ENCODE data around the gene EXOSC1. TPM values are rescaled to one million over a fixed set of nuclear protein-coding genes. Genes with fewer than 3 reads are reported as not detected.

EXOSC1 gene
- total RNA-seq, 1 experiment from 2014 or later, result 47.1 TPM

DNA sequence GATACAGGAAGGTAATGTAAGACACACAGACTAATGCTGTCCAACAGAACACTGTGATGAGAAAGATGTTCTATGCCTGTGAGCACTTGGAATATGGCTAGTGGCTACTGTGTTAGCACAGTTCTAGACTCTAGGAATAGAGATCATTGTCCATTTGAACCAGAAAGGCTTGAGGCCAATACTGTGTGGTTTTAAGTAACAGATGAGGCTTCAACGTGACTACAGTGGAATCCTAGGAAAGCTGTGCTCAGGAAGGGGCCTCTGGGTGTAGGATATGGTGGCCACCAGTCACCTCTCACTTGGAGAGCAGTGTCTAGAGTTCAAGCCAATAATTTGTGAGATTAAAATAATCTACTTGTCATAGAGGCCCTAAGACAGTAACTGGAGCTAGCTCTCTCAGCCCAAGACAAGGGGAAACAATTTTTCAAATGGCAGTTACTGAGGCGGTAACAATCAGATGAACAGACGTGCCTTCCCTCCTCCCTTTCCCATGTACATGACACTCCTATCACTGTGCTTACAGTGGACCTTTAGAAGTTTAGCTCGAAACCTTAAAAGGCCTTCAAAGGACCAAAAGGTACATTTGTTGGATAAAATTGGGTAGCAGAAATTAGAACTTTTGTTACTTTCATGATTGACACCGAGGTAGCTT lies 10.4 kb upstream of the EXOSC1 start:
- DNase-seq, result no peak
- H4K20me1 ChIP-seq (ENCODE audit: insufficient read depth, low read depth, low read length), result no peaks in the 10 kb centered on the region
- H2AFZ ChIP-seq (ENCODE audit: low read length), result no peak overlapping the region
- H3K9me3 ChIP-seq (ENCODE audit: low read length), result no peaks in the 10 kb centered on the region
- no peaks in the 10 kb centered on the region for H3K27me3 ChIP-seq (ENCODE audit: low read length)
- no peaks in the 10 kb centered on the region for H3K79me2 ChIP-seq (ENCODE audit: low read length)
- H3K27ac ChIP-seq (ENCODE audit: low read length), result no peak overlapping the region
- H3K36me3 ChIP-seq (ENCODE audit: insufficient read depth, low read length), result peaks cover 5% of the 10 kb centered on the region; the same call in 1 of the 2 replicates
- H3K4me3 ChIP-seq (ENCODE audit: low read length), result no peak overlapping the region
- H3K9ac ChIP-seq (ENCODE audit: low read length), result no peak overlapping the region
- no peaks in the 10 kb centered on the region for H3K9me2 ChIP-seq (replicated peaks; ENCODE audit: insufficient read depth, low read length)
- no peaks in the 10 kb centered on the region for H3K4me1 ChIP-seq (ENCODE audit: low read length)
- no peak overlapping the region for H3K4me2 ChIP-seq (ENCODE audit: low read depth, low read length, poor library complexity, severe bottlenecking)

DNA sequence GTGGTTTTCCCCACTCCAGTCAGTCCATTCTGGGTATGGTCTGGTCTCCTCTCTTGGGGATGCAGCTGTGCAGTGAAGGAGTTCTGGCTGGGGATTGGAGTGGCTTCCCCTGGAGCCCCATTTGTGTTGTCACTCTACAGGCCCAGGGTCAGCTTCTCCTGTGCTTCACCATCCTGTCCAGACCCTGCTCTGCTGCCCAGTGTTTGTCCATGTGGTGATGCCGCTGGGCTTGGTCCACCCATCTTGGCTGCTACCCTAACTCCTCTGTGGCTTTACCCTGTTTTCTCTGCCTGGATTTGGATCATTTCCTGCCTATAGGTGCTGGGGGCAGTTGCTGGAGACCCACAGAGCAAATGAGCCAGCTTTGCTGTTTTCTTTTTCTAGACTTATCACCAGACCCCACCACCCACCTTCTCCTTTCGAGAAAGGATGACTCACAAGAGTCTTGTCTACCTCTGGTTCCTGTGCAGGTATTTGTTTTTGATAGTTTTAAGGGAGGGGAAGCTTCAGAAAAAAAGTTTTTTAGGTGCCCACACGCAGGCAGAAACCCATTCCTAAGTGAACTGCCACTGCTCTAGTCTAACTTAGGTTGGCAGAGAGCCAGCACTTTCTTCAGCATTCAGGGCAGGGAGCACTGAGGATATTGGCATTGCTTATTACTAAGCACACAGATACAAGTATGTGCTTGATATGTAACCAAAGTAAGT lies 8.7 kb upstream of the EXOSC1 start:
- Histone ChIP-seq H3K4me3 (ENCODE audit: low read length) (no peak overlapping the region), H3K9me3 (ENCODE audit: low read length) (no peaks in the 10 kb centered on the region), H3K4me2 (ENCODE audit: low read depth, low read length, poor library complexity, severe bottlenecking) (no peak overlapping the region), H3K4me1 (ENCODE audit: low read length) (no peaks in the 10 kb centered on the region), H3K9ac (ENCODE audit: low read length) (no peak overlapping the region), H2AFZ (ENCODE audit: low read length) (no peak overlapping the region), H3K79me2 (ENCODE audit: low read length) (no peaks in the 10 kb centered on the region), H3K9me2 (replicated peaks; ENCODE audit: insufficient read depth, low read length) (no peaks in the 10 kb centered on the region), H3K36me3 (ENCODE audit: insufficient read depth, low read length) (peaks cover 5% of the 10 kb centered on the region; the same call in 1 of the 2 replicates), H3K27me3 (ENCODE audit: low read length) (no peaks in the 10 kb centered on the region), H4K20me1 (ENCODE audit: insufficient read depth, low read depth, low read length) (no peaks in the 10 kb centered on the region), H3K27ac (ENCODE audit: low read length) (no peak overlapping the region)
- no peak for DNase-seq

DNA sequence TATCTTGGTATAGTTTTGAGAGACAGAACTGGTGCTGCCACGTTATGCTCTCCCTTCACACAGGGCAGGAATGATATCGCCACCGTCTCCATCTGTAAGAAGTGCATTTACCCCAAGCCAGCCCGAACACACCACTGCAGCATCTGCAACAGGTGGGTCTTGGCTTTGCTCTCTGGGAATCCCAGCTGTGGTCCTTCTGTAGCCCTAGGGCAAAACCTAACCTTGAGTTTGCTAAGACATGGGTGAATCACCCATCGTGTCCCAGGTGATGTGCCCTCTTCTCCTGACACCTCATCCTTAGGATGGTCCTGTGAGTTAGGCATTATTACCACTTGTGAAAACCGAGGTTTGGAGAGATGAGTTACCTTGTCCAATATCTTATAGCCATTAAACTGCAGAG lies 6.5 kb upstream of the EXOSC1 start:
- Histone ChIP-seq H3K4me3 (ENCODE audit: low read length) (no peak overlapping the region), H4K20me1 (ENCODE audit: insufficient read depth, low read depth, low read length) (no peaks in the 10 kb centered on the region), H2AFZ (ENCODE audit: low read length) (no peak overlapping the region), H3K9ac (ENCODE audit: low read length) (no peak overlapping the region), H3K4me2 (ENCODE audit: low read depth, low read length, poor library complexity, severe bottlenecking) (no peak overlapping the region), H3K4me1 (ENCODE audit: low read length) (peaks cover 1% of the 10 kb centered on the region), H3K27me3 (ENCODE audit: low read length) (no peaks in the 10 kb centered on the region), H3K27ac (ENCODE audit: low read length) (no peak overlapping the region), H3K79me2 (ENCODE audit: low read length) (peaks cover 14% of the 10 kb centered on the region), H3K9me3 (ENCODE audit: low read length) (no peaks in the 10 kb centered on the region), H3K9me2 (replicated peaks; ENCODE audit: insufficient read depth, low read length) (no peaks in the 10 kb centered on the region), H3K36me3 (ENCODE audit: insufficient read depth, low read length) (no peaks in the 10 kb centered on the region)
- no peak for DNase-seq

DNA sequence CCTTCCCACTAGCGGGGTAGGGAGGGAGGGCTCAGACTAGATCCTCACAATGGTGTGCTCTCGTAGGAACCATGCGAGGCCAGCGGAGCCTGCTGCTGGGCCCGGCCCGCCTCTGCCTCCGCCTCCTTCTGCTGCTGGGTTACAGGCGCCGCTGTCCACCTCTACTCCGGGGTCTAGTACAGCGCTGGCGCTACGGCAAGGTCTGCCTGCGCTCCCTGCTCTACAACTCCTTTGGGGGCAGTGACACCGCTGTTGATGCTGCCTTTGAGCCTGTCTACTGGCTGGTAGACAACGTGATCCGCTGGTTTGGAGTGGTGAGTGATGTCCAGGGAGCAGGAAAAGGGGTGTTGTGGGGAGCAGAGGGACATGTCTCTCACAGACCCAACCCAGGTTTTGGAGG lies 5.8 kb upstream of the EXOSC1 start:
- H3K9ac ChIP-seq (ENCODE audit: low read length), result no peak overlapping the region
- H3K4me3 ChIP-seq (ENCODE audit: low read length), result no peak overlapping the region
- H3K36me3 ChIP-seq (ENCODE audit: insufficient read depth, low read length), result no peaks in the 10 kb centered on the region
- H4K20me1 ChIP-seq (ENCODE audit: insufficient read depth, low read depth, low read length), result no peaks in the 10 kb centered on the region
- no peaks in the 10 kb centered on the region for H3K9me2 ChIP-seq (replicated peaks; ENCODE audit: insufficient read depth, low read length)
- H3K79me2 ChIP-seq (ENCODE audit: low read length), result peaks cover 22% of the 10 kb centered on the region
- H3K27ac ChIP-seq (ENCODE audit: low read length), result no peak overlapping the region
- H3K4me1 ChIP-seq (ENCODE audit: low read length), result peaks cover 9% of the 10 kb centered on the region
- H2AFZ ChIP-seq (ENCODE audit: low read length), result no peak overlapping the region
- H3K4me2 ChIP-seq (ENCODE audit: low read depth, low read length, poor library complexity, severe bottlenecking), result no peak overlapping the region
- DNase-seq, result no peak
- no peaks in the 10 kb centered on the region for H3K27me3 ChIP-seq (ENCODE audit: low read length)
- H3K9me3 ChIP-seq (ENCODE audit: low read length), result no peaks in the 10 kb centered on the region

DNA sequence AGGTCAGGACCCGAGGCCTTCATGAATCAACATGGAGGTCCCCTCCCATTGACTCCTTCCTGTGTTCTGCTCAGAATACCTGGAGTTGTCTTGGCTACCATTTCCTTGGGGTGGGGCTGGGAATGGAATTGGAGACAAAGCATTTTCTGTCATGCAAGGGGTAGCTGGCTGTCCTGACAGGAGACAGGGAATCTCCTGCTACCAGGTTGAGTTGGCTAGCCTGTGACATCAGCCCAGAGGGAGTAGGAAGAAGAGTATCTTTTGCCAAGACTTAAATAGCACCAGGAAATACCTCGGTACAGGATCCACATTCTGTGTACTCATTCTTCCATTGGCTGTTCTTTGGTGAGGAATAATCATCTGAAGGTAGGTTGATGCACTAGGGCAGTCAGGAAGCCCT lies 5.0 kb upstream of the EXOSC1 start:
- Histone ChIP-seq H3K4me3 (ENCODE audit: low read length) (no peak overlapping the region), H2AFZ (ENCODE audit: low read length) (no peak overlapping the region), H4K20me1 (ENCODE audit: insufficient read depth, low read depth, low read length) (no peaks in the 10 kb centered on the region), H3K36me3 (ENCODE audit: insufficient read depth, low read length) (no peaks in the 10 kb centered on the region), H3K27ac (ENCODE audit: low read length) (no peak overlapping the region), H3K4me2 (ENCODE audit: low read depth, low read length, poor library complexity, severe bottlenecking) (no peak overlapping the region), H3K9me3 (ENCODE audit: low read length) (no peaks in the 10 kb centered on the region), H3K79me2 (ENCODE audit: low read length) (peaks cover 25% of the 10 kb centered on the region), H3K9ac (ENCODE audit: low read length) (no peak overlapping the region), H3K4me1 (ENCODE audit: low read length) (peaks cover 9% of the 10 kb centered on the region), H3K9me2 (replicated peaks; ENCODE audit: insufficient read depth, low read length) (no peaks in the 10 kb centered on the region), H3K27me3 (ENCODE audit: low read length) (no peaks in the 10 kb centered on the region)
- no peak for DNase-seq

DNA sequence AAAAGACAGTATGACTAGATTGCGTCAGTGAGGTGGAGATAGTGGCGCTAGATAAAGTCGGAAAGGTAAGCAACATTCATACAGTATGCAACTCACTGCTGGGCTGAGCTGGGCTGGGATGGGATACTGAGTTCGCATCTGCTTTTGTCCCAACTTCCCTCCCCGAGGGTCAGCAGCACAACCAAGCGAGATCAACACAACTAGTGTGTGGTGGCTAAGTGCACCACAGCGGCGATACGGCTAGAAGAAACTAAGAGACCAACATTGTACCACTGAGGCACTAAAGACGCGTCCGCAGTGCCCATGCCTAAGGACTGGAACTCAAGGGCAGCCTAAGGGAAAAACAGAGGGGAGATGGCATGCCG lies 467 bp downstream of the EXOSC1 start:
- no peaks in the 10 kb centered on the region for H4K20me1 ChIP-seq (ENCODE audit: insufficient read depth, low read depth, low read length)
- DNase-seq, result no peak
- H3K27ac ChIP-seq (ENCODE audit: low read length), result no peak overlapping the region
- H3K4me2 ChIP-seq (ENCODE audit: low read depth, low read length, poor library complexity, severe bottlenecking), result peak overlapping the region; percentile 87
- H3K9ac ChIP-seq (ENCODE audit: low read length), result peak overlapping the region; percentile 84
- H3K79me2 ChIP-seq (ENCODE audit: low read length), result peaks cover 51% of the 10 kb centered on the region
- peak overlapping the region; percentile 74 for H3K4me3 ChIP-seq (ENCODE audit: low read length)
- no peaks in the 10 kb centered on the region for H3K36me3 ChIP-seq (ENCODE audit: insufficient read depth, low read length)
- H2AFZ ChIP-seq (ENCODE audit: low read length), result peak overlapping the region; percentile 81; the same call in 1 of the 2 replicates
- no peaks in the 10 kb centered on the region for H3K27me3 ChIP-seq (ENCODE audit: low read length)
- H3K4me1 ChIP-seq (ENCODE audit: low read length), result peaks cover 19% of the 10 kb centered on the region
- H3K9me2 ChIP-seq (replicated peaks; ENCODE audit: insufficient read depth, low read length), result no peaks in the 10 kb centered on the region
- H3K9me3 ChIP-seq (ENCODE audit: low read length), result no peaks in the 10 kb centered on the region

DNA sequence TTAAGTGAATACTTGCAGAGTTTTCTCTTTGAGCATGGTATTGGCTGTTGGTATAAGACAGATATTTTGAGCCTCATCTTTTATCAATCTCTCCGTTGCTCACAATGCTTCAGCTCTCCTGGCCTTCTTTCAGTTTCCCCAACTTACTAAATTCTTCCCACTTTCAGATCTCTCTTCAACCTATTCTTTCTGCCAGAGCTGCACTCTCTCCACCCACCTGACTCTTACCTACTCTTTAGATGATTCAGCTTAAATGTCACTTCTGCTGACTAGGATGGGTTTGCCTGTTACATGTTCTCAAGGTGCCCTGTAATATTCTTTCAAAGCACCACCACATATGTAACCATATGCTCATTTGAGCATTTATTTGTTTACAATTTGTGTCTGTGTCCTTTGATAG lies 1.6 kb downstream of the EXOSC1 start:
- Histone ChIP-seq H3K79me2 (ENCODE audit: low read length) (peaks cover 50% of the 10 kb centered on the region), H3K4me3 (ENCODE audit: low read length) (peak overlapping the region; percentile 74), H3K27ac (ENCODE audit: low read length) (no peak overlapping the region), H3K27me3 (ENCODE audit: low read length) (no peaks in the 10 kb centered on the region), H3K9ac (ENCODE audit: low read length) (peak overlapping the region; percentile 84), H3K9me2 (replicated peaks; ENCODE audit: insufficient read depth, low read length) (no peaks in the 10 kb centered on the region), H3K36me3 (ENCODE audit: insufficient read depth, low read length) (no peaks in the 10 kb centered on the region), H3K9me3 (ENCODE audit: low read length) (no peaks in the 10 kb centered on the region), H4K20me1 (ENCODE audit: insufficient read depth, low read depth, low read length) (no peaks in the 10 kb centered on the region), H2AFZ (ENCODE audit: low read length) (no peak overlapping the region), H3K4me2 (ENCODE audit: low read depth, low read length, poor library complexity, severe bottlenecking) (peak overlapping the region; percentile 87), H3K4me1 (ENCODE audit: low read length) (peaks cover 19% of the 10 kb centered on the region)
- peak; percentile 23 for DNase-seq

DNA sequence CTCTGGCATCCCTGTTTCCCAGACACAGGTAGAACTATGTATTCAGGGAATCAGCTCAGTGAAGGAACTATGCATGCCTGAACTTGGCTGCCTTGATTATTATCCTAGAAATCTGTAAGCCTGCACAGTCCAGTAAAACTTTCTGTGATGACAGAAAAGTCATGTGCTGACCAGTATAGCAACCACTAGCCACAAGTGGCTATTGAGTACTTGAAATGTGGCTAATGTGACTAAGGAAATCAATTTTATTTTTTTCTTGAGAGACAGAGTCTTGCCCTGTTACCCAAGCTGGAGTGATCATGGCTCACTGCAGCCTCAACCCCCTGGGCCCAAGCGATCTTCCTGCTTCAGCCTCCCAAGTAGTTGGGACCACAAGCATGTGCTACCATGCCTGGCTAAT lies 3.5 kb downstream of the EXOSC1 start:
- Histone ChIP-seq H3K79me2 (ENCODE audit: low read length) (peaks cover 36% of the 10 kb centered on the region), H3K27me3 (ENCODE audit: low read length) (no peaks in the 10 kb centered on the region), H3K9me2 (replicated peaks; ENCODE audit: insufficient read depth, low read length) (no peaks in the 10 kb centered on the region), H3K9me3 (ENCODE audit: low read length) (no peaks in the 10 kb centered on the region), H2AFZ (ENCODE audit: low read length) (no peak overlapping the region), H3K9ac (ENCODE audit: low read length) (no peak overlapping the region), H3K4me2 (ENCODE audit: low read depth, low read length, poor library complexity, severe bottlenecking) (no peak overlapping the region), H3K4me1 (ENCODE audit: low read length) (peaks cover 17% of the 10 kb centered on the region), H3K36me3 (ENCODE audit: insufficient read depth, low read length) (no peaks in the 10 kb centered on the region), H3K4me3 (ENCODE audit: low read length) (no peak overlapping the region), H4K20me1 (ENCODE audit: insufficient read depth, low read depth, low read length) (no peaks in the 10 kb centered on the region), H3K27ac (ENCODE audit: low read length) (no peak overlapping the region)
- DNase-seq, result no peak

Measured in Karpas-422 (cell line).